Measurements from ENCODE around the gene CALN1.

DNA sequence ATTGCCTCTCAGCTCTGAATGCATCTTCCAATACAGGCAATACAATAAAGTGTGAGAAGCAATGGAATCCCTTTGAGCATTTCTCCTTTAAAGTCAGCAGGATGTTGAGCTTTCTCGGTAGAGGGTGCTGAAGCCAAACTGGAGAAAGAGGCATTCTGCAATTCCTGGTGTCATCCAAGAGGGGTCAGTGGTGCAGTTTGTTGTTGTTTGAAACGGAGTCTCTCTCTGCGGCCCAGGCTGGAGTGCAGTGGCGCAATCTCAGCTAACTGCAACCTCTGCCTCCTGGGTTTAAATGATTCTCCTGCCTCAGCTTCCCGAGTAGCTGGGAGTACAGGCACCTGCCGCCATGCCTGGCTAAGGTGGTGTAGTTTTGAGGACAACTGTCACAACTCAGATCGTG lies 486.5 kb downstream of the CALN1 start:
- TF ChIP-seq POLR2AphosphoS5 (IDR thresholded peaks at IDR 0.05; ENCODE audit: low read depth, low read length), result no peak
- TF ChIP-seq, protein P1, sequence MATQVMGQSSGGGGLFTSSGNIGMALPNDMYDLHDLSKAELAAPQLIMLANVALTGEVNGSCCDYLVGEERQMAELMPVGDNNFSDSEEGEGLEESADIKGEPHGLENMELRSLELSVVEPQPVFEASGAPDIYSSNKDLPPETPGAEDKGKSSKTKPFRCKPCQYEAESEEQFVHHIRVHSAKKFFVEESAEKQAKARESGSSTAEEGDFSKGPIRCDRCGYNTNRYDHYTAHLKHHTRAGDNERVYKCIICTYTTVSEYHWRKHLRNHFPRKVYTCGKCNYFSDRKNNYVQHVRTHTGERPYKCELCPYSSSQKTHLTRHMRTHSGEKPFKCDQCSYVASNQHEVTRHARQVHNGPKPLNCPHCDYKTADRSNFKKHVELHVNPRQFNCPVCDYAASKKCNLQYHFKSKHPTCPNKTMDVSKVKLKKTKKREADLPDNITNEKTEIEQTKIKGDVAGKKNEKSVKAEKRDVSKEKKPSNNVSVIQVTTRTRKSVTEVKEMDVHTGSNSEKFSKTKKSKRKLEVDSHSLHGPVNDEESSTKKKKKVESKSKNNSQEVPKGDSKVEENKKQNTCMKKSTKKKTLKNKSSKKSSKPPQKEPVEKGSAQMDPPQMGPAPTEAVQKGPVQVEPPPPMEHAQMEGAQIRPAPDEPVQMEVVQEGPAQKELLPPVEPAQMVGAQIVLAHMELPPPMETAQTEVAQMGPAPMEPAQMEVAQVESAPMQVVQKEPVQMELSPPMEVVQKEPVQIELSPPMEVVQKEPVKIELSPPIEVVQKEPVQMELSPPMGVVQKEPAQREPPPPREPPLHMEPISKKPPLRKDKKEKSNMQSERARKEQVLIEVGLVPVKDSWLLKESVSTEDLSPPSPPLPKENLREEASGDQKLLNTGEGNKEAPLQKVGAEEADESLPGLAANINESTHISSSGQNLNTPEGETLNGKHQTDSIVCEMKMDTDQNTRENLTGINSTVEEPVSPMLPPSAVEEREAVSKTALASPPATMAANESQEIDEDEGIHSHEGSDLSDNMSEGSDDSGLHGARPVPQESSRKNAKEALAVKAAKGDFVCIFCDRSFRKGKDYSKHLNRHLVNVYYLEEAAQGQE (IDR thresholded peaks at IDR 0.05; ENCODE audit: insufficient read depth in 1 of 2, low read depth in 2 of 2, low read length in 2 of 2), result no peak
